ENCODE measurements around the gene TNK1.

The TNK1 gene

GRCh38 chr17:7408863-7409262 lies 28.0 kb downstream of the TNK1 start:
- DNase-seq (ENCODE audit: low read depth in 1 of 2, low spot score in 1 of 2): no peak

- DNase-seq (ENCODE audit: low read depth in 1 of 2, low spot score in 1 of 2): no peak
Observed at GRCh38 chr17:7409716-7410115, 28.8 kb downstream of the TNK1 start.

- DNase-seq (ENCODE audit: low read depth in 1 of 2, low spot score in 1 of 2): no peak
Observed at GRCh38 chr17:7410634-7411426, 29.9 kb downstream of the TNK1 start.

- no peak for DNase-seq (ENCODE audit: low read depth in 1 of 2, low spot score in 1 of 2)
Observed at GRCh38 chr17:7411427-7411750, 30.5 kb downstream of the TNK1 start.

GRCh38 chr17:7413346-7413985 lies 32.6 kb downstream of the TNK1 start:
- no peak for DNase-seq (ENCODE audit: low read depth in 1 of 2, low spot score in 1 of 2)

- DNase-seq (ENCODE audit: low read depth in 1 of 2, low spot score in 1 of 2): no peak
Observed at GRCh38 chr17:7414837-7415236, 33.9 kb downstream of the TNK1 start.

GRCh38 chr17:7415784-7416183 lies 34.9 kb downstream of the TNK1 start:
- no peak for DNase-seq (ENCODE audit: low read depth in 1 of 2, low spot score in 1 of 2)

- DNase-seq (ENCODE audit: low read depth in 1 of 2, low spot score in 1 of 2): no peak
Observed at GRCh38 chr17:7416323-7416722, 35.4 kb downstream of the TNK1 start.

GRCh38 chr17:7417056-7417655 lies 36.3 kb downstream of the TNK1 start:
- no peak for DNase-seq (ENCODE audit: low read depth in 1 of 2, low spot score in 1 of 2)

- no peak for DNase-seq (ENCODE audit: low read depth in 1 of 2, low spot score in 1 of 2)
Observed at GRCh38 chr17:7418472-7419152, 37.7 kb downstream of the TNK1 start.

- DNase-seq (ENCODE audit: low read depth in 1 of 2, low spot score in 1 of 2): no peak
Observed at GRCh38 chr17:7419819-7420610, 39.1 kb downstream of the TNK1 start, which contains the start of gene SPEM1. Gene SPEM1 (plus strand): TSS chr17:7420324. CDS start chr17:7420385, 61 bp downstream.

- no peak for DNase-seq (ENCODE audit: low read depth in 1 of 2, low spot score in 1 of 2)
Observed at GRCh38 chr17:7421186-7421585, 40.3 kb downstream of the TNK1 start.

GRCh38 chr17:7423679-7424078 lies 42.8 kb downstream of the TNK1 start:
- DNase-seq (ENCODE audit: low read depth in 1 of 2, low spot score in 1 of 2): no peak

- no peak for DNase-seq (ENCODE audit: low read depth in 1 of 2, low spot score in 1 of 2)
Observed at GRCh38 chr17:7425316-7425715, 44.4 kb downstream of the TNK1 start, which contains the start of gene SPEM2. Gene SPEM2 (plus strand): TSS chr17:7425616. CDS start chr17:7425689, 73 bp downstream.

- DNase-seq (ENCODE audit: low read depth in 1 of 2, low spot score in 1 of 2): no peak
Observed at GRCh38 chr17:7425756-7426155, 44.9 kb downstream of the TNK1 start.

GRCh38 chr17:7426203-7426863 lies 45.4 kb downstream of the TNK1 start:
- no peak for DNase-seq (ENCODE audit: low read depth in 1 of 2, low spot score in 1 of 2)

- no peak for DNase-seq (ENCODE audit: low read depth in 1 of 2, low spot score in 1 of 2)
Observed at GRCh38 chr17:7426896-7427489, 46.1 kb downstream of the TNK1 start.

GRCh38 chr17:7427549-7427948 lies 46.7 kb downstream of the TNK1 start:
- DNase-seq (ENCODE audit: low read depth in 1 of 2, low spot score in 1 of 2): no peak

GRCh38 chr17:7428557-7428956 lies 47.7 kb downstream of the TNK1 start, which contains the start of gene SPEM3:
Gene SPEM3 (plus strand): TSS chr17:7428857. CDS start chr17:7428903, 46 bp downstream.
- DNase-seq (ENCODE audit: low read depth in 1 of 2, low spot score in 1 of 2): no peak

- DNase-seq (ENCODE audit: low read depth in 1 of 2, low spot score in 1 of 2): no peak
Observed at GRCh38 chr17:7429722-7430121, 48.8 kb downstream of the TNK1 start.
